Astrocyte (in vitro differentiated cells and primary cell): Measurements from ENCODE around the gene PHF21B.

ENCODE experiments used
- CTCF ChIP-seq: IDR thresholded peaks from 2 replicates; pipeline ENCODE4 v1.5.1; 2011; ENCODE audit warnings: low read depth, mild to moderate bottlenecking, inconsistent platforms, low read length, moderate library complexity; ENCODE audit not compliant: insufficient read depth
- EZH2 ChIP-seq: IDR thresholded peaks from 2 replicates; pipeline ENCODE4 v1.6.1; 2012; ENCODE audit warnings: mild to moderate bottlenecking, low read length, inconsistent platforms; ENCODE audit not compliant: insufficient read depth

DNA sequence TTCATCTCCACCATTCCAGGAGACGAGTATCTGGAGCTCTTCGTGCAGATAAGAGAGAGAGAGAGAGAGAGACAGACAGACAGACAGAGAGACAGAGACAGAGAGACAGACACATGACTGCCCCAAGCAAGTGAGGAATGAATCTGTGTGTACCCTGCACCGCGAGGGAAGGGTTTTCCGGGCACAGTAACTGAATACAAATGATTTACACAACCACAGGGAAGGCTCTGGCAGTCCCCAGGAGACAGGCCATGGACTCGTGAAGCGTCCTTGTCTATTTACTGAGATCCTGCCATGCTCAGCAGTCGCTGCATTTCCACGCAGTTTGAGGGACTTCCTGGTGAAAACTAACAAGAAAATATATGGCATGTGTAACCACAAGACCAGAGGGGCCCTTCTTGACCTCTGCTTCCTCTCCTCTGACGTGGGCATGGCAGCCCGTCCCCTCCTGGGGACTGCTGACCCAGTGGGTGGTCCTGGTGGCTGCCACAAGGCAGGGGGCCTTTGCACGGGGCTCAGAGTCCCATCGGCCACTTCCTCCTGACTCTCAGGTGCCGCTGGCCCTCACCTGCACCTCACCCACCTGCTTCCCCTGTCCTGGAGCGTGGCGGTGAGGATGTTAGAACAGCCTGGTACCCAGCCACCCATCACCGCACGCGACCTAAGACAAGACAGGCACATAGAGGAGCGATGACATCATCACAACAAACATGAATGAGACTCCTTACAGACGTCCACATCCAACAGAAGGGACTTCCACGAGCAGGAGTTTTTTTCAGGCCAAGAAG lies 75.9 kb downstream of the PHF21B start:
- TF ChIP-seq CTCF: no peak
- TF ChIP-seq EZH2: no peak
